Calu3 (cell line): Measurements from ENCODE around the gene TIMP2. TPM values are rescaled to one million over a fixed set of nuclear protein-coding genes. Genes with fewer than 3 reads are reported as not detected.

Experiments used
- BruUV-seq: library from RNA; stranded (reverse); fragments of 400-500 nt; replicated peaks from 2 replicates; lab custom pipeline; 2021; lab: Mats Ljungman, UMichigan
- CTCF ChIA-PET: fragments of 300-600 bp; sonication (Branson Sonifier 250); formaldehyde crosslinking; loops from one replicate; lab custom pipeline; 2022; ENCODE audit warnings: antibody characterized with exemption; lab: Charles Lee
- DNase-seq: peaks from one replicate; pipeline ENCODE4 v3.0.0; 2022
- H3K27ac Mint-ChIP-seq: one replicate; pipeline ENCODE4 v1.8.0; 2022; ENCODE audit warnings: mixed read lengths; ENCODE audit not compliant: unreplicated experiment
- H3K27me3 Mint-ChIP-seq: one replicate; pipeline ENCODE4 v1.8.0; 2022; ENCODE audit warnings: mixed read lengths; ENCODE audit not compliant: unreplicated experiment
- H3K36me3 Mint-ChIP-seq: one replicate; pipeline ENCODE4 v1.8.0; 2022; ENCODE audit warnings: mild to moderate bottlenecking, moderate library complexity, mixed read lengths; ENCODE audit not compliant: insufficient read depth, unreplicated experiment
- H3K4me1 Mint-ChIP-seq: one replicate; pipeline ENCODE4 v1.8.0; 2022; ENCODE audit warnings: mild to moderate bottlenecking, low read depth, mixed read lengths; ENCODE audit not compliant: unreplicated experiment
- H3K4me3 Mint-ChIP-seq: one replicate; pipeline ENCODE4 v1.8.0; 2022; ENCODE audit warnings: mild to moderate bottlenecking, low read depth, moderate library complexity, mixed read lengths; ENCODE audit not compliant: unreplicated experiment
- H3K9me3 Mint-ChIP-seq: one replicate; pipeline ENCODE4 v1.8.0; 2022; ENCODE audit warnings: low read depth, mixed read lengths; ENCODE audit not compliant: unreplicated experiment
- intact Hi-C: fragments of 100-400 bp; cut with micrococcal nuclease; formaldehyde crosslinking; loops from one replicate; pipeline ENCODE4 v1.10.0; 2022; ENCODE audit not compliant: unreplicated experiment
- total RNA-seq: library from RNA; stranded (reverse); gene quantifications from 2 replicates; pipeline ENCODE4 v1.2.3, GENCODE V29; 2022
- TF ChIP-seq, protein P1 (sequence below): fragments of 200-600 bp; IDR thresholded peaks from one replicate; pipeline ENCODE4 v1.8.0; 2022; ENCODE audit warnings: antibody characterized with exemption; ENCODE audit not compliant: unreplicated experiment

Gene TIMP2
- total RNA-seq, 1 experiment from 2014 or later, result 246 TPM

GRCh38 chr17:78925662-78926555, 722 bp upstream of the TIMP2 start:
- no peak for DNase-seq
- Mint-ChIP-seq H3K4me3 (peak overlapping the region; percentile 73), H3K27me3 (peaks cover 13% of the 10 kb centered on the region), H3K36me3 (peaks cover 41% of the 10 kb centered on the region), H3K9me3 (no peaks in the 10 kb centered on the region), H3K27ac (no peak overlapping the region), H3K4me1 (peaks cover 37% of the 10 kb centered on the region)
- TF ChIP-seq, protein P1, sequence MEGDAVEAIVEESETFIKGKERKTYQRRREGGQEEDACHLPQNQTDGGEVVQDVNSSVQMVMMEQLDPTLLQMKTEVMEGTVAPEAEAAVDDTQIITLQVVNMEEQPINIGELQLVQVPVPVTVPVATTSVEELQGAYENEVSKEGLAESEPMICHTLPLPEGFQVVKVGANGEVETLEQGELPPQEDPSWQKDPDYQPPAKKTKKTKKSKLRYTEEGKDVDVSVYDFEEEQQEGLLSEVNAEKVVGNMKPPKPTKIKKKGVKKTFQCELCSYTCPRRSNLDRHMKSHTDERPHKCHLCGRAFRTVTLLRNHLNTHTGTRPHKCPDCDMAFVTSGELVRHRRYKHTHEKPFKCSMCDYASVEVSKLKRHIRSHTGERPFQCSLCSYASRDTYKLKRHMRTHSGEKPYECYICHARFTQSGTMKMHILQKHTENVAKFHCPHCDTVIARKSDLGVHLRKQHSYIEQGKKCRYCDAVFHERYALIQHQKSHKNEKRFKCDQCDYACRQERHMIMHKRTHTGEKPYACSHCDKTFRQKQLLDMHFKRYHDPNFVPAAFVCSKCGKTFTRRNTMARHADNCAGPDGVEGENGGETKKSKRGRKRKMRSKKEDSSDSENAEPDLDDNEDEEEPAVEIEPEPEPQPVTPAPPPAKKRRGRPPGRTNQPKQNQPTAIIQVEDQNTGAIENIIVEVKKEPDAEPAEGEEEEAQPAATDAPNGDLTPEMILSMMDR, result no peak
- BruUV-seq, result no TSS peak
- CTCF ChIA-PET, result interaction anchor here (0.6 kb wide), 1 partner anchor 630 kb away, joined by 3 read pairs; no protein-coding TSS in a partner anchor
- intact Hi-C loops, result no loop called here

DNA sequence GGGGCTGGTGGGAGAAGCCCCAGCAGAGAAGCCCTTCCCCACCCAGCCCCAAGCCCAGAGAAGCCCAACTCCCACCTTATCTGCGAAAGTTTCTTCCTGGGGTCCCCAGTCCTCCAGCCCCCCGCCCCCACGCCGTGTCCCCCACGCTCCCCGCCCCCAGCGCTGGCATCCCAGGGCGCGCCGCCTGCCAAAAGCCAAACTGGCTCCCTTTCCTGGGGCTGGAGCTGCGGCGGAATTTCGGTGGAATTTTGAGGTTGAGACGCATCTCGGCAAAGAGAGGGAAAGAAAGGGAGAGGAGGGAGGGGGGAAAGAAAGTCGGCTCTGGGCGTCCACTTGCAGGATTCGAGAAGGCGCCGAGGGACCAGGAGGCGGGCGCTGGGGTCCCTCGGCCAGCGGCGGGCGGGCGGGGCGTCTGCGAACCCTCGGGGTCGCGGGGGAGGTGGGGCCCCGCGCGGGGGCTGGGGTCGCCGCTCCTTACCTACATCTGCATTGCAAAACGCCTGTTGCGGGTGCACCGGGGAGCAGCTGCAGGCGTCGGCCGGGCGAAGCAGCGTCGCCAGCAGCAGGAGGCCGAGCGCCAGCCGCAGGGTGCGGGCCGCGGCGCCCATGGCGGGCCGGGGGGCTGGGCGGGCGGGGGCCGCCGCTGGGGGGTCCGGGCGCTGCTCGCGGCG, 571 bp downstream of the TIMP2 start:
- peaks cover 13% of the 10 kb centered on the region for H3K27me3 Mint-ChIP-seq
- TF ChIP-seq, protein P1, result no peak
- no peaks in the 10 kb centered on the region for H3K9me3 Mint-ChIP-seq
- H3K4me3 Mint-ChIP-seq, result peak overlapping the region; percentile 73
- peak overlapping the region; percentile 84 for H3K27ac Mint-ChIP-seq
- DNase-seq, result no peak
- H3K4me1 Mint-ChIP-seq, result peaks cover 50% of the 10 kb centered on the region
- intact Hi-C loops, result loop anchor here (5.0 kb wide), 1 partner anchor 42 kb away; no protein-coding TSS in a partner anchor
- BruUV-seq, result no TSS peak
- CTCF ChIA-PET, result interaction anchor here (0.7 kb wide), 1 partner anchor 47 kb away, joined by 3 read pairs; no protein-coding TSS in a partner anchor
- H3K36me3 Mint-ChIP-seq, result peaks cover 51% of the 10 kb centered on the region

GRCh38 chr17:78923660-78924453, 1.3 kb downstream of the TIMP2 start:
- H3K4me3 Mint-ChIP-seq, result peak overlapping the region; percentile 73
- no peaks in the 10 kb centered on the region for H3K9me3 Mint-ChIP-seq
- H3K27me3 Mint-ChIP-seq, result peaks cover 13% of the 10 kb centered on the region
- H3K36me3 Mint-ChIP-seq, result peaks cover 51% of the 10 kb centered on the region
- intact Hi-C loops, result loop anchor here (5.0 kb wide), 1 partner anchor 42 kb away; no protein-coding TSS in a partner anchor
- H3K4me1 Mint-ChIP-seq, result peaks cover 58% of the 10 kb centered on the region
- DNase-seq, result peak; percentile 92
- peak overlapping the region; percentile 84 for H3K27ac Mint-ChIP-seq
- CTCF ChIA-PET, result interaction anchor here (0.6 to 1.5 kb wide), 4 partner anchors 16 to 97 kb away, joined by 3 to 5 read pairs (median 3); no protein-coding TSS in a partner anchor
- TSS peak; percentile 97 for BruUV-seq
- TF ChIP-seq, protein P1, result no peak
